K562 (cell line): ENCODE results near the gene VPS41. TPM values are rescaled to one million over a fixed set of nuclear protein-coding genes. Genes with fewer than 3 reads are reported as not detected.

Experiments used
- ATAC-seq: fragments of 200-7000 bp; cut with Tn5 transposase; 3 replicates; pipeline ENCODE4 v1.9.1; 2020; ENCODE audit warnings: moderate library complexity
- BruUV-seq: library from RNA; stranded (reverse); fragments of 400-500 nt; replicated peaks from 2 replicates; lab custom pipeline; 2021; lab: Mats Ljungman, UMichigan
- CTCF ChIA-PET: fragments of 300-600 bp; formaldehyde crosslinking; extraction: SDS; loops from one replicate; lab custom pipeline; 2021; ENCODE audit warnings: low intra/inter-chr PET ratio; lab: Yijun Ruan, JAX
- POLR2A ChIA-PET: fragments of 300-600, 350-650 bp; sonication (Branson Sonifier 250); formaldehyde crosslinking; extraction: SDS; loops from one replicate; lab custom pipeline; 2021; ENCODE audit warnings: antibody characterized with exemption, inconsistent platforms; lab: Yijun Ruan, JAX
- DNase-seq, 4 experiments: peaks; one replicate each; pipeline versions ENCODE4 v3.0.0 to v3.0.0-alpha.2; 2011 to 2018; ENCODE audit warnings: low spot score in 3 of 4, mixed read lengths in 3 of 4; ENCODE audit errors: extremely low read depth in 1 of 4
- FAIRE-seq: peaks from 2 replicates; lab custom pipeline; 2011; peaks lifted over from hg19 to GRCh38; lab: Jason Lieb, UNC
- H2AFZ ChIP-seq: 2 replicates; pipeline ENCODE4 v1.6.0; 2011; ENCODE audit warnings: low read depth, low read length, control low read depth, inconsistent platforms
- H3K27ac ChIP-seq: fragments of 200-600 bp; 3 replicates; pipeline ENCODE4 v1.8.0; 2011; ENCODE audit warnings: low read depth, mild to moderate bottlenecking, control low read depth, inconsistent platforms, low read length, moderate library complexity, mixed read lengths; ENCODE audit errors: extremely low read depth
- H3K27me3 ChIP-seq, 2 experiments: fragments of 300-600 bp in 1 of 2; 2 replicates in 1 of 2; 3 replicates in 1 of 2; pipeline versions ENCODE4 v1.6.0 to v1.8.0; 2011; ENCODE audit warnings: inconsistent platforms in 2 of 2, low read length in 2 of 2, mild to moderate bottlenecking in 1 of 2, mixed read lengths in 1 of 2, moderate library complexity in 1 of 2; ENCODE audit not compliant: control insufficient read depth in 2 of 2, insufficient read depth in 2 of 2
- H3K36me3 ChIP-seq: fragments of 300-600 bp; 3 replicates; pipeline ENCODE4 v1.8.0; 2011; ENCODE audit warnings: mild to moderate bottlenecking, low read length, inconsistent platforms; ENCODE audit not compliant: control insufficient read depth, insufficient read depth
- H3K4me1 ChIP-seq, 2 experiments: fragments of 200-600 bp in 1 of 2; replicated peaks in 1 of 2; 2 replicates in 1 of 2; 3 replicates in 1 of 2; pipeline versions ENCODE4 v1.5.1 to v1.8.0; 2011; ENCODE audit warnings: inconsistent platforms in 2 of 2, low read length in 2 of 2, mild to moderate bottlenecking in 1 of 2, mixed read lengths in 1 of 2, moderate library complexity in 1 of 2; ENCODE audit not compliant: control insufficient read depth in 2 of 2, insufficient read depth in 2 of 2
- H3K4me2 ChIP-seq: 2 replicates; pipeline ENCODE4 v1.6.1; 2011; ENCODE audit warnings: low read length, control low read depth, inconsistent platforms, mixed read lengths; ENCODE audit not compliant: insufficient read depth
- H3K4me3 ChIP-seq: fragments of 200-600 bp; sonication (generic), shearing (Covaris generic); 2 replicates; pipeline ENCODE4 v1.5.1; 2016; ENCODE audit warnings: control low read depth, inconsistent platforms
- H3K79me2 ChIP-seq: fragments of 200-600 bp; 3 replicates; pipeline ENCODE4 v1.8.0; 2011; ENCODE audit warnings: low read length, inconsistent platforms; ENCODE audit not compliant: control insufficient read depth, insufficient read depth
- H3K9ac ChIP-seq, 2 experiments: 2 replicates each; pipeline versions ENCODE4 v1.6.0 to v1.6.1; 2011; ENCODE audit warnings: low read depth in 2 of 2, low read length in 2 of 2, control low read depth in 1 of 2, inconsistent platforms in 1 of 2, mild to moderate bottlenecking in 1 of 2, mixed read lengths in 1 of 2; ENCODE audit not compliant: insufficient read depth in 1 of 2
- H3K9me1 ChIP-seq: one replicate; pipeline ENCODE4 v1.6.0; 2011; ENCODE audit warnings: inconsistent platforms, mild to moderate bottlenecking, low read length, moderate library complexity; ENCODE audit not compliant: control insufficient read depth, insufficient read depth
- H3K9me3 ChIP-seq: replicated peaks from 2 replicates; pipeline ENCODE4 v1.5.1; 2011; ENCODE audit warnings: low read depth, low read length, inconsistent platforms; ENCODE audit not compliant: control insufficient read depth, insufficient read depth
- H4K20me1 ChIP-seq: replicated peaks from 2 replicates; pipeline ENCODE4 v1.6.1; 2011; ENCODE audit warnings: low read length, inconsistent platforms, mixed read lengths; ENCODE audit not compliant: control insufficient read depth, insufficient read depth
- AFF1 ChIP-seq, 2 experiments: fragments of 450-650 bp; IDR thresholded peaks; 2 replicates each; pipeline ENCODE4 v1.6.1; 2018; ENCODE audit warnings: mild to moderate bottlenecking in 2 of 2, low read depth in 1 of 2; ENCODE audit not compliant: partially characterized antibody in 2 of 2
- CHD4 ChIP-seq: fragments of 200-600 bp; sonication (generic); IDR thresholded peaks from 3 replicates; pipeline ENCODE4 v1.6.1; 2012; ENCODE audit warnings: low read depth, mild to moderate bottlenecking, mixed read lengths, low read length, inconsistent platforms; ENCODE audit not compliant: insufficient read depth, insufficient replicate concordance, poor library complexity, severe bottlenecking
- FOXK1 ChIP-seq: sonication (generic); formaldehyde crosslinking; IDR thresholded peaks from 2 replicates; pipeline ENCODE4 v1.8.0; 2022; ENCODE audit warnings: missing genetic modification reagents, mild to moderate bottlenecking, borderline replicate concordance
- FOXK2 ChIP-seq, 2 experiments: fragments of 450-650 bp; IDR thresholded peaks in 1 of 2; conservative IDR thresholded peaks in 1 of 2; 2 replicates each; pipeline ENCODE4 v1.6.1; 2016; ENCODE audit warnings: low read depth in 2 of 2, mild to moderate bottlenecking in 1 of 2
- HMG20B ChIP-seq: fragments of 250-450 bp; sonication (Bioruptor Pico); IDR thresholded peaks from 2 replicates; pipeline ENCODE4 v1.5.0; 2021; ENCODE audit warnings: mild to moderate bottlenecking
- RFX7 ChIP-seq: fragments of 250-450 bp; sonication (Bioruptor Pico); IDR thresholded peaks from 2 replicates; pipeline ENCODE4 v1.5.1; 2021; ENCODE audit warnings: mild to moderate bottlenecking
- THRB ChIP-seq: fragments of 450-650 bp; formaldehyde crosslinking; conservative IDR thresholded peaks from 2 replicates; pipeline ENCODE4 v1.4.0; 2022; ENCODE audit warnings: mild to moderate bottlenecking, missing genetic modification characterization
- ZBTB12 ChIP-seq: fragments of 250-450 bp; sonication (Bioruptor Pico); IDR thresholded peaks from 2 replicates; pipeline ENCODE4 v1.4.0; 2020
- ZNF140 ChIP-seq: fragments of 250-450 bp; sonication (Bioruptor Pico); IDR thresholded peaks from 2 replicates; pipeline ENCODE4 v1.8.0; 2021; ENCODE audit warnings: moderate library complexity, mild to moderate bottlenecking, inconsistent platforms
- ZNF24 ChIP-seq: fragments of 450-650 bp; IDR thresholded peaks from 2 replicates; pipeline ENCODE4 v1.6.1; 2016
- WGBS: fragments of 100-300 bp; shearing (Covaris generic); methylation state at CpG from one replicate; pipeline ENCODE4 v1.1.6; 2016; ENCODE audit warnings: low coverage, mixed read lengths; ENCODE audit not compliant: insufficient coverage; ENCODE audit errors: missing lambda C conversion rate; 5-methylcytosine and 5-hydroxymethylcytosine counted together
- in situ Hi-C: fragments of 300-500 bp; cut with MboI; formaldehyde crosslinking; loops from 4 replicates; pipeline ENCODE4 v1.15.0; 2018; ENCODE audit warnings: inconsistent platforms, mixed read lengths
- intact Hi-C: fragments of 100-400 bp; cut with micrococcal nuclease; formaldehyde crosslinking; loops from 2 replicates; pipeline ENCODE4 v1.14.2; 2022
- polyA plus RNA-seq, 8 experiments: library from polyadenylated mRNA; depleted of rRNA in 4 of 8; stranded (reverse) in 5 of 8; unstranded in 3 of 8; fragments of >200 nt; fragmentation: Nextera tagmentation in 2 of 8; fragmentation: Illumina TruSeq in 1 of 8; extraction: Ambion mirVana in 2 of 8; extraction: Trizol in 1 of 8; gene quantifications; 2 replicates each; pipeline versions ENCODE4 v1.2.1 to v1.2.3, GENCODE V29; 2011 to 2014; ENCODE audit warnings: inconsistent platforms in 1 of 8, missing spikeins in 1 of 8
- total RNA-seq, 7 experiments: library from RNA; depleted of rRNA in 6 of 7; stranded (reverse); fragments of >200 nt in 6 of 7; fragmentation: Illumina TruSeq in 2 of 7; extraction: Trizol in 2 of 7; gene quantifications; 2 replicates each; pipeline versions ENCODE4 v1.2.1 to v1.2.3, GENCODE V29; 2011 to 2021; ENCODE audit warnings: low replicate concordance in 1 of 7
- TF ChIP-seq, protein P1 (sequence below): fragments of 250-450 bp; sonication (Bioruptor Pico); IDR thresholded peaks from 2 replicates; pipeline ENCODE4 v1.8.0; 2022; ENCODE audit warnings: moderate library complexity, mild to moderate bottlenecking, inconsistent platforms
- TF ChIP-seq, protein P2 (sequence below): sonication (generic); formaldehyde crosslinking; IDR thresholded peaks from 2 replicates; pipeline ENCODE4 v1.8.0; 2022; ENCODE audit warnings: mild to moderate bottlenecking, missing genetic modification reagents, borderline replicate concordance

The VPS41 gene
- total and polyA plus RNA-seq, 9 of the 15 experiments (the other 6 are each of a cell fraction or from before 2014, with no cell fraction given) = 17.7 to 46.8 (median 32.1) TPM

GRCh38 chr7:38862666-38863065 is 46.3 kb downstream of the VPS41 start:
- Histone ChIP-seq H3K36me3 (peaks cover 8% of the 10 kb centered on the region; the same call in 2 of the 3 replicates), H3K9me1 (no peaks in the 10 kb centered on the region), H3K27me3 (no peaks in the 10 kb centered on the region), H3K9me3 (no peaks in the 10 kb centered on the region), H3K79me2 (no peaks in the 10 kb centered on the region), H3K9ac (no peak overlapping the region), H3K4me2 (no peak overlapping the region), H3K27ac (no peak overlapping the region), H2AFZ (no peak overlapping the region), H3K4me1 (no peaks in the 10 kb centered on the region), H3K4me3 (no peak overlapping the region), H4K20me1 (no peaks in the 10 kb centered on the region)
- intact Hi-C loops (no loop called here), in situ Hi-C loops (no loop called here)
- FAIRE-seq (no peak), DNase-seq (no peak), ATAC-seq (no peak)
- no TSS peak for BruUV-seq
- POLR2A ChIA-PET = interaction anchor here (0.5 kb wide), 1 partner anchor 1962 kb away, joined by 3 read pairs; no protein-coding TSS in a partner anchor
- WGBS = 72% methylated on average over 3 of the region's 3 CpGs
- CTCF ChIA-PET = no interaction called here
- TF ChIP-seq, protein P1, sequence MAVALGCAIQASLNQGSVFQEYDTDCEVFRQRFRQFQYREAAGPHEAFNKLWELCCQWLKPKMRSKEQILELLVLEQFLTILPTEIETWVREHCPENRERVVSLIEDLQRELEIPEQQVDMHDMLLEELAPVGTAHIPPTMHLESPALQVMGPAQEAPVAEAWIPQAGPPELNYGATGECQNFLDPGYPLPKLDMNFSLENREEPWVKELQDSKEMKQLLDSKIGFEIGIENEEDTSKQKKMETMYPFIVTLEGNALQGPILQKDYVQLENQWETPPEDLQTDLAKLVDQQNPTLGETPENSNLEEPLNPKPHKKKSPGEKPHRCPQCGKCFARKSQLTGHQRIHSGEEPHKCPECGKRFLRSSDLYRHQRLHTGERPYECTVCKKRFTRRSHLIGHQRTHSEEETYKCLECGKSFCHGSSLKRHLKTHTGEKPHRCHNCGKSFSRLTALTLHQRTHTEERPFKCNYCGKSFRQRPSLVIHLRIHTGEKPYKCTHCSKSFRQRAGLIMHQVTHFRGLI (CRISPR knock-in tag) = no peak
- TF ChIP-seq FOXK2 (conservative IDR thresholded peaks at IDR 0.05 in 1 of 2, IDR thresholded peaks at IDR 0.05 in 1 of 2; ENCODE audit: low read depth in 2 of 2) (no peak), FOXK1 (CRISPR knock-in tag) (no peak), RFX7 (CRISPR knock-in tag) (no peak), ZBTB12 (CRISPR knock-in tag) (no peak), ZNF24 (no peak), CHD4 (no peak), THRB (CRISPR knock-in tag) (no peak), ZNF140 (CRISPR knock-in tag) (no peak), HMG20B (CRISPR knock-in tag) (no peak), AFF1 (IDR thresholded peaks at IDR 0.05; ENCODE audit: low read depth in 1 of 2, partially characterized antibody in 2 of 2) (no peak)
- TF ChIP-seq, protein P2, sequence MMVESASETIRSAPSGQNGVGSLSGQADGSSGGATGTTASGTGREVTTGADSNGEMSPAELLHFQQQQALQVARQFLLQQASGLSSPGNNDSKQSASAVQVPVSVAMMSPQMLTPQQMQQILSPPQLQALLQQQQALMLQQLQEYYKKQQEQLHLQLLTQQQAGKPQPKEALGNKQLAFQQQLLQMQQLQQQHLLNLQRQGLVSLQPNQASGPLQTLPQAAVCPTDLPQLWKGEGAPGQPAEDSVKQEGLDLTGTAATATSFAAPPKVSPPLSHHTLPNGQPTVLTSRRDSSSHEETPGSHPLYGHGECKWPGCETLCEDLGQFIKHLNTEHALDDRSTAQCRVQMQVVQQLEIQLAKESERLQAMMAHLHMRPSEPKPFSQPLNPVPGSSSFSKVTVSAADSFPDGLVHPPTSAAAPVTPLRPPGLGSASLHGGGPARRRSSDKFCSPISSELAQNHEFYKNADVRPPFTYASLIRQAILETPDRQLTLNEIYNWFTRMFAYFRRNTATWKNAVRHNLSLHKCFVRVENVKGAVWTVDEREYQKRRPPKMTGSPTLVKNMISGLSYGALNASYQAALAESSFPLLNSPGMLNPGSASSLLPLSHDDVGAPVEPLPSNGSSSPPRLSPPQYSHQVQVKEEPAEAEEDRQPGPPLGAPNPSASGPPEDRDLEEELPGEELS (CRISPR knock-in tag) = no peak
